ENCODE measurements around the gene ADAMTSL4. TPM values are rescaled to one million over a fixed set of nuclear protein-coding genes. Genes with fewer than 3 reads are reported as not detected.

ADAMTSL4 gene
- total RNA-seq, 2 donors from 2014 or later, result 0.48 to 1.0 TPM

GRCh38 chr1:150555198-150555970, 6.2 kb downstream of the ADAMTSL4 start:
- H3K27ac Mint-ChIP-seq, result no peak overlapping the region
- no peak overlapping the region for H3K4me3 Mint-ChIP-seq
- no peaks in the 10 kb centered on the region for H3K9me3 Mint-ChIP-seq
- no peaks in the 10 kb centered on the region for H3K36me3 Mint-ChIP-seq
- DNase-seq (ENCODE audit: low spot score) (peak; percentile 58), ATAC-seq (no peak)
- peaks cover 20 to 25% of the 10 kb centered on the region in 2 donors for H3K4me1 Mint-ChIP-seq (ENCODE audit: low read depth in 2 of 2)
- peaks cover 0 to 4% of the 10 kb centered on the region in 2 donors for H3K27me3 Mint-ChIP-seq

- no peak for ATAC-seq
- peak; percentile 56 for DNase-seq (ENCODE audit: low spot score)
- Mint-ChIP-seq H3K9me3 (no peaks in the 10 kb centered on the region), H3K36me3 (no peaks in the 10 kb centered on the region), H3K27ac (no peak overlapping the region), H3K4me1 (ENCODE audit: low read depth in 2 of 2) (peaks cover 23 to 31% of the 10 kb centered on the region in 2 donors), H3K4me3 (no peak overlapping the region), H3K27me3 (peaks cover 0 to 1% of the 10 kb centered on the region in 2 donors)
Observed at GRCh38 chr1:150555971-150556865, 7.0 kb downstream of the ADAMTSL4 start.

- Mint-ChIP-seq H3K9me3 (no peaks in the 10 kb centered on the region), H3K27me3 (no peaks in the 10 kb centered on the region), H3K36me3 (no peaks in the 10 kb centered on the region), H3K4me1 (ENCODE audit: low read depth in 2 of 2) (peaks cover 26 to 32% of the 10 kb centered on the region in 2 donors), H3K27ac (no peak overlapping the region), H3K4me3 (no peak overlapping the region)
- peak; percentile 53 for DNase-seq (ENCODE audit: low spot score)
- no peak for ATAC-seq
Observed at GRCh38 chr1:150557065-150557600, 7.9 kb downstream of the ADAMTSL4 start.

- no peaks in the 10 kb centered on the region for H3K9me3 Mint-ChIP-seq
- DNase-seq (ENCODE audit: low spot score) (peak; percentile 59), ATAC-seq (no peak)
- H3K36me3 Mint-ChIP-seq, result no peaks in the 10 kb centered on the region
- H3K4me3 Mint-ChIP-seq, result no peak overlapping the region
- H3K4me1 Mint-ChIP-seq (ENCODE audit: low read depth in 2 of 2), result peaks cover 25 to 31% of the 10 kb centered on the region in 2 donors
- no peak overlapping the region for H3K27ac Mint-ChIP-seq
- no peaks in the 10 kb centered on the region for H3K27me3 Mint-ChIP-seq
Observed at GRCh38 chr1:150557813-150558212, 8.6 kb downstream of the ADAMTSL4 start.

- Mint-ChIP-seq H3K36me3 (no peaks in the 10 kb centered on the region), H3K4me1 (ENCODE audit: low read depth in 2 of 2) (peaks cover 29 to 35% of the 10 kb centered on the region in 2 donors), H3K9me3 (no peaks in the 10 kb centered on the region), H3K4me3 (no peak overlapping the region), H3K27me3 (no peaks in the 10 kb centered on the region), H3K27ac (no peak overlapping the region)
- DNase-seq (ENCODE audit: low spot score) (peak; percentile 41), ATAC-seq (no peak)
Observed at GRCh38 chr1:150558303-150558704, 9.1 kb downstream of the ADAMTSL4 start.

- DNase-seq (ENCODE audit: low spot score), result peak; percentile 59
- H3K4me1 Mint-ChIP-seq (ENCODE audit: low read depth in 2 of 2), result peaks cover 36 to 42% of the 10 kb centered on the region in 2 donors
- no peak overlapping the region for H3K27ac Mint-ChIP-seq
- H3K4me3 Mint-ChIP-seq, result no peak overlapping the region
- H3K9me3 Mint-ChIP-seq, result no peaks in the 10 kb centered on the region
- no peaks in the 10 kb centered on the region for H3K36me3 Mint-ChIP-seq
- ATAC-seq, result no peak
- no peaks in the 10 kb centered on the region for H3K27me3 Mint-ChIP-seq
Observed at GRCh38 chr1:150558761-150559655, 9.8 kb downstream of the ADAMTSL4 start.

GRCh38 chr1:150559656-150560010, 10.4 kb downstream of the ADAMTSL4 start:
- H3K4me3 Mint-ChIP-seq, result no peak overlapping the region
- H3K27ac Mint-ChIP-seq, result peak overlapping the region in 1 of 2 donors; percentile 98
- H3K27me3 Mint-ChIP-seq, result no peaks in the 10 kb centered on the region
- no peak for ATAC-seq
- H3K36me3 Mint-ChIP-seq, result no peaks in the 10 kb centered on the region
- no peak for DNase-seq (ENCODE audit: low spot score)
- H3K9me3 Mint-ChIP-seq, result no peaks in the 10 kb centered on the region
- H3K4me1 Mint-ChIP-seq (ENCODE audit: low read depth in 2 of 2), result peaks cover 40 to 44% of the 10 kb centered on the region in 2 donors

GRCh38 chr1:150560011-150560438, 10.8 kb downstream of the ADAMTSL4 start:
- Mint-ChIP-seq H3K4me1 (ENCODE audit: low read depth in 2 of 2) (peaks cover 44 to 48% of the 10 kb centered on the region in 2 donors), H3K36me3 (no peaks in the 10 kb centered on the region), H3K27me3 (no peaks in the 10 kb centered on the region), H3K4me3 (peak overlapping the region; percentile 96), H3K9me3 (no peaks in the 10 kb centered on the region), H3K27ac (peak overlapping the region; percentile 98 to 100)
- no peak for ATAC-seq
- peak; percentile 72 for DNase-seq (ENCODE audit: low spot score)

GRCh38 chr1:150560576-150561253, 11.5 kb downstream of the ADAMTSL4 start:
- DNase-seq (ENCODE audit: low spot score) (peak; percentile 90), ATAC-seq (peak; percentile 72 to 73)
- Mint-ChIP-seq H3K4me1 (ENCODE audit: low read depth in 2 of 2) (peaks cover 46 to 47% of the 10 kb centered on the region in 2 donors), H3K27me3 (no peaks in the 10 kb centered on the region), H3K4me3 (peak overlapping the region; percentile 96), H3K36me3 (no peaks in the 10 kb centered on the region), H3K9me3 (no peaks in the 10 kb centered on the region), H3K27ac (peak overlapping the region; percentile 98 to 100)

GRCh38 chr1:150561254-150561973, 12.2 kb downstream of the ADAMTSL4 start:
- ATAC-seq, result peak; percentile 58 to 72
- Mint-ChIP-seq H3K27ac (peak overlapping the region; percentile 98 to 100), H3K36me3 (no peaks in the 10 kb centered on the region), H3K9me3 (no peaks in the 10 kb centered on the region), H3K27me3 (no peaks in the 10 kb centered on the region), H3K4me1 (ENCODE audit: low read depth in 2 of 2) (peaks cover 50 to 54% of the 10 kb centered on the region in 2 donors), H3K4me3 (peak overlapping the region; percentile 96)
- DNase-seq (ENCODE audit: low spot score), result peak; percentile 85

- peak overlapping the region; percentile 98 to 100 for H3K27ac Mint-ChIP-seq
- peaks cover 55 to 60% of the 10 kb centered on the region in 2 donors for H3K4me1 Mint-ChIP-seq (ENCODE audit: low read depth in 2 of 2)
- no peaks in the 10 kb centered on the region for H3K36me3 Mint-ChIP-seq
- H3K27me3 Mint-ChIP-seq, result no peaks in the 10 kb centered on the region
- DNase-seq (ENCODE audit: low spot score), result peak; percentile 96
- H3K9me3 Mint-ChIP-seq, result no peaks in the 10 kb centered on the region
- peak overlapping the region; percentile 96 for H3K4me3 Mint-ChIP-seq
- peak; percentile 82 to 85 for ATAC-seq
Observed at GRCh38 chr1:150561974-150562445, 12.8 kb downstream of the ADAMTSL4 start.

Measured in natural killer cell treated with Interleukin-12 subunit alpha and Interleukin-12 subunit beta and Interleukin-15 and Interleukin-18, amount 100 ng/mL, for 72 hours (primary cell).